Neuronal stem cell (in vitro differentiated cells): ENCODE data around the gene F8. TPM values are rescaled to one million over a fixed set of nuclear protein-coding genes. Genes with fewer than 3 reads are reported as not detected.

Experiments
- DNase-seq: peaks from one replicate; pipeline ENCODE4 v3.0.0-alpha.2; 2013; ENCODE audit warnings: low spot score
- H2AFZ ChIP-seq: one replicate; pipeline ENCODE4 v1.6.1; 2013; ENCODE audit warnings: mild to moderate bottlenecking, low read length, inconsistent platforms
- H2AK5ac ChIP-seq: 2 replicates; pipeline ENCODE4 v1.6.1; 2013; ENCODE audit warnings: low read depth, mild to moderate bottlenecking, inconsistent platforms, low read length, moderate library complexity, mixed read lengths
- H2BK120ac ChIP-seq: 2 replicates; pipeline ENCODE4 v1.6.1; 2013; ENCODE audit warnings: low read depth, mild to moderate bottlenecking, inconsistent platforms, low read length, moderate library complexity, mixed read lengths
- H2BK12ac ChIP-seq: one replicate; pipeline ENCODE4 v1.6.1; 2013; ENCODE audit warnings: low read length, inconsistent platforms
- H2BK15ac ChIP-seq: 2 replicates; pipeline ENCODE4 v1.6.1; 2013; ENCODE audit warnings: mild to moderate bottlenecking, low read length, inconsistent platforms, mixed read lengths
- H2BK5ac ChIP-seq: one replicate; pipeline ENCODE4 v1.6.1; 2013; ENCODE audit warnings: inconsistent platforms, mild to moderate bottlenecking, low read length, moderate library complexity
- H3K14ac ChIP-seq: one replicate; pipeline ENCODE4 v1.6.1; 2013; ENCODE audit warnings: low read length, inconsistent platforms
- H3K18ac ChIP-seq: 2 replicates; pipeline ENCODE4 v1.6.1; 2013; ENCODE audit warnings: low read length, inconsistent platforms
- H3K23ac ChIP-seq: 2 replicates; pipeline ENCODE4 v1.6.1; 2013; ENCODE audit warnings: low read depth, mild to moderate bottlenecking, mixed read lengths, low read length, inconsistent platforms; ENCODE audit not compliant: poor library complexity
- H3K27ac ChIP-seq: replicated peaks from 3 replicates; pipeline ENCODE4 v1.5.1; 2013; ENCODE audit warnings: low read length, inconsistent platforms
- H3K27me3 ChIP-seq, 3 experiments: 2 replicates each; pipeline ENCODE4 v1.6.1; 2013; ENCODE audit warnings: low read length in 3 of 3, mild to moderate bottlenecking in 2 of 3, inconsistent platforms in 1 of 3, low read depth in 1 of 3, mixed read lengths in 1 of 3, moderate library complexity in 1 of 3; ENCODE audit not compliant: control insufficient read depth in 3 of 3, insufficient read depth in 3 of 3
- H3K36me3 ChIP-seq, 2 donors: replicated peaks in 1 of 2; 2 replicates each; pipeline ENCODE4 v1.6.1; 2013; ENCODE audit warnings: low read length in 2 of 2; ENCODE audit not compliant: control insufficient read depth in 2 of 2, insufficient read depth in 2 of 2
- H3K4ac ChIP-seq: 2 replicates; pipeline ENCODE4 v1.6.1; 2013; ENCODE audit warnings: inconsistent platforms, mild to moderate bottlenecking, low read length, moderate library complexity
- H3K4me1 ChIP-seq, 2 donors: 1 replicate in 1 of 2; 2 replicates in 1 of 2; pipeline ENCODE4 v1.6.1; 2013; ENCODE audit warnings: low read length in 2 of 2, low read depth in 1 of 2; ENCODE audit not compliant: control insufficient read depth in 2 of 2, insufficient read depth in 1 of 2
- H3K4me2 ChIP-seq: one replicate; pipeline ENCODE4 v1.6.1; 2013; ENCODE audit warnings: mild to moderate bottlenecking, low read length, inconsistent platforms; ENCODE audit not compliant: insufficient read depth, poor library complexity, severe bottlenecking
- H3K4me3 ChIP-seq, 2 donors: 2 replicates each; pipeline ENCODE4 v1.5.1; 2013; ENCODE audit warnings: low read length in 2 of 2, mild to moderate bottlenecking in 2 of 2, inconsistent platforms in 1 of 2, moderate library complexity in 1 of 2
- H3K79me1 ChIP-seq: one replicate; pipeline ENCODE4 v1.6.1; 2013; ENCODE audit warnings: low read depth, mild to moderate bottlenecking, inconsistent platforms, low read length, moderate library complexity
- H3K9ac ChIP-seq: one replicate; pipeline ENCODE4 v1.6.1; 2013; ENCODE audit warnings: mild to moderate bottlenecking, low read depth, low read length, inconsistent platforms; ENCODE audit not compliant: poor library complexity
- H3K9me3 ChIP-seq, 2 donors: replicated peaks in 1 of 2; 2 replicates each; pipeline versions ENCODE3 to v1.6.1; 2013; ENCODE audit warnings: low read length in 2 of 2, mild to moderate bottlenecking in 2 of 2, inconsistent platforms in 1 of 2, low read depth in 1 of 2, mixed read lengths in 1 of 2, moderate library complexity in 1 of 2; ENCODE audit not compliant: control insufficient read depth in 2 of 2, insufficient read depth in 1 of 2
- H4K8ac ChIP-seq: one replicate; pipeline ENCODE4 v1.6.1; 2013; ENCODE audit warnings: low read depth, mild to moderate bottlenecking, inconsistent platforms, low read length, moderate library complexity
- H4K91ac ChIP-seq: one replicate; pipeline ENCODE4 v1.6.1; 2013; ENCODE audit warnings: low read length, low read depth, mild to moderate bottlenecking, inconsistent platforms; ENCODE audit not compliant: poor library complexity
- WGBS, 2 donors: extraction: QIAGEN DNeasy Blood & Tissue Kit; methylation state at CpG; one replicate each; pipeline ENCODE4 v1.1.7; 2013; ENCODE audit warnings: missing lambda C conversion rate in 2 of 2, mixed read lengths in 1 of 2; ENCODE audit not compliant: insufficient read length in 2 of 2, insufficient replicate concordance in 1 of 2; ENCODE audit errors: extremely low coverage in 2 of 2; 5-methylcytosine and 5-hydroxymethylcytosine counted together
- small RNA-seq: library from polyadenylated mRNA; stranded (forward); fragments of <200 nt; extraction: miRNeasy Mini kit (QIAGEN cat#:217004); gene quantifications from one replicate; pipeline ENCODE3, GENCODE V24; 2013; ENCODE audit not compliant: insufficient read depth

F8 gene

DNA sequence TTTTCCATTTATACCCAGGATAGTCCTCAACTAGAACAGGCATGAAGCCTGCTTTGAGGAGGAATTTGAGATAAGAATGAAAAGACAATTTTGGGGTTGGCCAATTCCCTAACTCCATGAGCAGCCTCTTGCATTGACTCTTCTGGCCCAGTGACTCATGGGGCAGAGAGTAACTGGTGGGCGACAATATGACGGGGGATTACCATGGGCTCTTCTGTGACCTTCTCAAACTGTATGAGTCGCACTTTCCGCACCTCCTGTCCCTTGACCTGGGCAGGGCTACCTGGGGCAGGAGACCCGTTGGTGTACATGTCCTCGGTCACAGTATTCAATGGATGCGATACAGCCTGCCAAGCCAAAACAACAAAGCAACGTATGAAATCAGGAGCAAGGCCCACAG, 230.6 kb downstream of the F8 start:
- Histone ChIP-seq H3K14ac (no peak overlapping the region), H4K91ac (no peak overlapping the region), H2AK5ac (no peak overlapping the region), H3K18ac (no peak overlapping the region), H2AFZ (no peak overlapping the region), H2BK12ac (no peak overlapping the region), H2BK15ac (no peak overlapping the region), H3K9ac (no peak overlapping the region), H2BK5ac (no peak overlapping the region), H3K4me1 (no peaks in the 10 kb centered on the region), H4K8ac (no peak overlapping the region), H2BK120ac (no peak overlapping the region), H3K27ac (no peak overlapping the region), H3K4me3 (no peak overlapping the region), H3K4me2 (no peak overlapping the region), H3K27me3 (peaks cover 0 to 87% (median 1%) of the 10 kb centered on the region in 3 experiments), H3K4ac (no peak overlapping the region), H3K23ac (no peak overlapping the region), H3K9me3 (no peaks in the 10 kb centered on the region), H3K79me1 (no peaks in the 10 kb centered on the region), H3K36me3 (no peaks in the 10 kb centered on the region)
- WGBS, 2 donors, result no CpG with 5 or more reads among the region's 8 CpGs
- no peak for DNase-seq

DNA sequence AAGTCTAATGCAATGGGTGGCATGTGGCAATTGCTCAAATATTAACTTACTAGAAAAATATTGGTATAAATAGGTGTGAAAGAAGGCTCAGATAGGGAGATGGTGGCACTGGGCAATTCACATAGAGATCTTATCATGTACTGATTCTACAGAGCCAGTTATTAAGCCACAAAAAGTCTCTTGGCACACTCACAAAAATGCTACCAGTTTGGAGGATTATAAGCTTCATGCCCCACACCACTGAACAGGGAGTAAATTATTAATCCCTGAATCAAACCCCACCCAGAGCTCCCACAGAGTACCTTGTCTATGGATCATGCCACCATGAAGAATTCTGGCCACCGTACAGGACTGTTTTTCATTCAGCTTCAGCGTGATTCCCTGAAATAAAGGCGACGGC, 231.1 kb downstream of the F8 start:
- Histone ChIP-seq H3K36me3 (no peaks in the 10 kb centered on the region), H3K9ac (no peak overlapping the region), H3K23ac (no peak overlapping the region), H4K91ac (no peak overlapping the region), H2BK5ac (no peak overlapping the region), H2BK12ac (no peak overlapping the region), H3K79me1 (no peaks in the 10 kb centered on the region), H3K14ac (no peak overlapping the region), H3K4me1 (no peaks in the 10 kb centered on the region), H2AFZ (no peak overlapping the region), H2BK15ac (no peak overlapping the region), H4K8ac (no peak overlapping the region), H2AK5ac (no peak overlapping the region), H3K27ac (no peak overlapping the region), H3K4me2 (no peak overlapping the region), H3K18ac (no peak overlapping the region), H3K4me3 (no peak overlapping the region), H2BK120ac (no peak overlapping the region), H3K9me3 (no peaks in the 10 kb centered on the region), H3K4ac (no peak overlapping the region), H3K27me3 (peaks cover 0 to 82% (median 1%) of the 10 kb centered on the region in 3 experiments)
- no CpG with 5 or more reads among the region's 4 CpGs for WGBS, 2 donors
- no peak for DNase-seq

Small RNAs within 50 kb of the gene (small RNA-seq; reads per million reads assigned to genes)
- not detected for gene MIR1184-1
